Gastrocnemius medialis (tissue), 4 donors: ENCODE results near the gene MAPK1.

Experiments
- POLR2A ChIP-seq, 2 donors: fragments of 450-650 bp; IDR thresholded peaks; one replicate each; pipeline ENCODE4 v1.6.1; 2017; ENCODE audit warnings: antibody characterized with exemption in 2 of 2, mild to moderate bottlenecking in 2 of 2, moderate library complexity in 2 of 2
- TF ChIP-seq, protein P1 (sequence below), 5 experiments: fragments of 450-650 bp in 3 of 5; fragments of 200-600 bp in 2 of 5; sonication (generic) in 2 of 5; IDR thresholded peaks in 4 of 5; conservative IDR thresholded peaks in 1 of 5; 1 replicate in 4 of 5; 2 replicates in 1 of 5; pipeline ENCODE4 v1.5.1; 2016 to 2019; ENCODE audit warnings: antibody characterized with exemption in 5 of 5, mild to moderate bottlenecking in 3 of 5, moderate library complexity in 3 of 5

- TF ChIP-seq, protein P1, sequence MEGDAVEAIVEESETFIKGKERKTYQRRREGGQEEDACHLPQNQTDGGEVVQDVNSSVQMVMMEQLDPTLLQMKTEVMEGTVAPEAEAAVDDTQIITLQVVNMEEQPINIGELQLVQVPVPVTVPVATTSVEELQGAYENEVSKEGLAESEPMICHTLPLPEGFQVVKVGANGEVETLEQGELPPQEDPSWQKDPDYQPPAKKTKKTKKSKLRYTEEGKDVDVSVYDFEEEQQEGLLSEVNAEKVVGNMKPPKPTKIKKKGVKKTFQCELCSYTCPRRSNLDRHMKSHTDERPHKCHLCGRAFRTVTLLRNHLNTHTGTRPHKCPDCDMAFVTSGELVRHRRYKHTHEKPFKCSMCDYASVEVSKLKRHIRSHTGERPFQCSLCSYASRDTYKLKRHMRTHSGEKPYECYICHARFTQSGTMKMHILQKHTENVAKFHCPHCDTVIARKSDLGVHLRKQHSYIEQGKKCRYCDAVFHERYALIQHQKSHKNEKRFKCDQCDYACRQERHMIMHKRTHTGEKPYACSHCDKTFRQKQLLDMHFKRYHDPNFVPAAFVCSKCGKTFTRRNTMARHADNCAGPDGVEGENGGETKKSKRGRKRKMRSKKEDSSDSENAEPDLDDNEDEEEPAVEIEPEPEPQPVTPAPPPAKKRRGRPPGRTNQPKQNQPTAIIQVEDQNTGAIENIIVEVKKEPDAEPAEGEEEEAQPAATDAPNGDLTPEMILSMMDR (IDR thresholded peaks at IDR 0.05 in 4 of 5, conservative IDR thresholded peaks at IDR 0.05 in 1 of 5): no peak
- TF ChIP-seq POLR2A (IDR thresholded peaks at IDR 0.05): no peak
Observed at GRCh38 chr22:21856868-21857267, 10.6 kb downstream of the MAPK1 start.
